HEK293T (cell line): ENCODE data around the gene ITGB1.

ENCODE experiments used
- CTBP1 ChIP-seq: fragments of 450-650 bp; IDR thresholded peaks from 2 replicates; pipeline ENCODE4 v1.6.1; 2016; ENCODE audit warnings: borderline replicate concordance
- FOXK2 ChIP-seq: fragments of 450-650 bp; IDR thresholded peaks from 2 replicates; pipeline ENCODE4 v1.6.1; 2016; ENCODE audit warnings: mild to moderate bottlenecking
- LEF1 ChIP-seq: fragments of 450-650 bp; IDR thresholded peaks from 2 replicates; pipeline ENCODE4 v1.6.1; 2017; ENCODE audit warnings: mild to moderate bottlenecking, borderline replicate concordance
- SP1 ChIP-seq: fragments of 450-650 bp; IDR thresholded peaks from 2 replicates; pipeline ENCODE4 v1.6.1; 2017
- TARDBP ChIP-seq: fragments of 450-650 bp; IDR thresholded peaks from 2 replicates; pipeline ENCODE4 v1.6.1; 2016
- ZNF384 ChIP-seq: fragments of 450-650 bp; IDR thresholded peaks from 2 replicates; pipeline ENCODE4 v1.6.1; 2016

DNA sequence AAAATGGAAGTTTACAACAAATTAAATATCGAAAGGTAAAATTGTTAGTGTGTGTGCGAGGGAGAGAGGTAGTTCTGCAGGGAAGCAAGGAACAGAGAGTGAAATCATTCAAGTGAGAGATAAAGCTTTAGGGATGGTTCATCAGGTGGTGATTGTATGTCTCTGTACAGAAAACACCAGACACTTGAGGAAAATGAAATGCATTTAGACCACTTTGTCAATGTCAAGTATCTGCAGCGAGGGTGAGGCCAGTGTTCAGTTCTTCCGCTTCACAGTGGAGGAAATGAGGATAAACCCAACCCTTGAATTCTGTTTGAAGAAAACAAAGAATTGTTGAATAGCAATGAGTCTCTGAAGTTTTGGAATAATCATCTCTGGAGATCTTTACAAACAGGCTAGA lies 14.4 kb upstream of the ITGB1 start:
- TF ChIP-seq FOXK2 (no peak), ZNF384 (no peak), SP1 (no peak), LEF1 (no peak), CTBP1 (no peak), TARDBP (no peak)
